ENCODE measurements around the gene POMP.

The POMP gene

GRCh38 chr13:28697441-28697840, 38.5 kb downstream of the POMP start:
- Mint-ChIP-seq H3K9me3 (no peaks in the 10 kb centered on the region), H3K4me1 (no peaks in the 10 kb centered on the region), H3K27me3 (peaks cover 4% of the 10 kb centered on the region), H3K4me3 (no peak overlapping the region), H3K27ac (no peak overlapping the region), H3K36me3 (peaks cover 35% of the 10 kb centered on the region)
- DNase-seq, result no peak
- CTCF ChIA-PET, result no interaction called here

- Mint-ChIP-seq H3K4me3 (no peak overlapping the region), H3K36me3 (peaks cover 41% of the 10 kb centered on the region), H3K27me3 (no peaks in the 10 kb centered on the region), H3K9me3 (no peaks in the 10 kb centered on the region), H3K4me1 (no peaks in the 10 kb centered on the region), H3K27ac (no peak overlapping the region)
- CTCF ChIA-PET, result no interaction called here
- no peak for DNase-seq
Measured at GRCh38 chr13:28699246-28699645, 40.3 kb downstream of the POMP start.

- H3K36me3 Mint-ChIP-seq, result peaks cover 41% of the 10 kb centered on the region
- no peak for DNase-seq
- H3K27me3 Mint-ChIP-seq, result no peaks in the 10 kb centered on the region
- CTCF ChIA-PET, result no interaction called here
- no peaks in the 10 kb centered on the region for H3K9me3 Mint-ChIP-seq
- no peak overlapping the region for H3K27ac Mint-ChIP-seq
- H3K4me3 Mint-ChIP-seq, result no peak overlapping the region
- peaks cover 9% of the 10 kb centered on the region for H3K4me1 Mint-ChIP-seq
Measured at GRCh38 chr13:28704282-28704681, 45.4 kb downstream of the POMP start.

GRCh38 chr13:28704919-28705318, 46.0 kb downstream of the POMP start:
- CTCF ChIA-PET, result no interaction called here
- no peaks in the 10 kb centered on the region for H3K27me3 Mint-ChIP-seq
- H3K36me3 Mint-ChIP-seq, result peaks cover 43% of the 10 kb centered on the region
- H3K9me3 Mint-ChIP-seq, result no peaks in the 10 kb centered on the region
- no peak overlapping the region for H3K4me3 Mint-ChIP-seq
- H3K4me1 Mint-ChIP-seq, result peaks cover 9% of the 10 kb centered on the region
- H3K27ac Mint-ChIP-seq, result no peak overlapping the region
- DNase-seq, result no peak

GRCh38 chr13:28705461-28706083, 46.6 kb downstream of the POMP start:
- H3K4me3 Mint-ChIP-seq, result no peak overlapping the region
- H3K36me3 Mint-ChIP-seq, result peaks cover 42% of the 10 kb centered on the region
- H3K4me1 Mint-ChIP-seq, result peaks cover 9% of the 10 kb centered on the region
- no peaks in the 10 kb centered on the region for H3K27me3 Mint-ChIP-seq
- no peak overlapping the region for H3K27ac Mint-ChIP-seq
- no peaks in the 10 kb centered on the region for H3K9me3 Mint-ChIP-seq
- DNase-seq, result no peak
- CTCF ChIA-PET, result no interaction called here

- H3K4me3 Mint-ChIP-seq, result no peak overlapping the region
- H3K36me3 Mint-ChIP-seq, result peaks cover 33% of the 10 kb centered on the region
- no peaks in the 10 kb centered on the region for H3K27me3 Mint-ChIP-seq
- no peaks in the 10 kb centered on the region for H3K9me3 Mint-ChIP-seq
- CTCF ChIA-PET, result no interaction called here
- no peak for DNase-seq
- H3K4me1 Mint-ChIP-seq, result peaks cover 9% of the 10 kb centered on the region
- H3K27ac Mint-ChIP-seq, result peak overlapping the region; percentile 33
Measured at GRCh38 chr13:28707629-28708427, 48.9 kb downstream of the POMP start.

- Mint-ChIP-seq H3K4me3 (no peak overlapping the region), H3K36me3 (peaks cover 35% of the 10 kb centered on the region), H3K27me3 (no peaks in the 10 kb centered on the region), H3K27ac (no peak overlapping the region), H3K4me1 (peaks cover 9% of the 10 kb centered on the region), H3K9me3 (no peaks in the 10 kb centered on the region)
- DNase-seq, result no peak
- CTCF ChIA-PET, result interaction anchor here (0.6 kb wide), 1 partner anchor 841 kb away, joined by 3 read pairs; no protein-coding TSS in a partner anchor
Measured at GRCh38 chr13:28710161-28710560, 51.2 kb downstream of the POMP start.

- Mint-ChIP-seq H3K4me3 (no peak overlapping the region), H3K9me3 (no peaks in the 10 kb centered on the region), H3K36me3 (peaks cover 31% of the 10 kb centered on the region), H3K4me1 (peaks cover 28% of the 10 kb centered on the region), H3K27me3 (no peaks in the 10 kb centered on the region), H3K27ac (no peak overlapping the region)
- DNase-seq, result no peak
- CTCF ChIA-PET, result no interaction called here
Measured at GRCh38 chr13:28714651-28715050, 55.7 kb downstream of the POMP start.

GRCh38 chr13:28716511-28716910, 57.6 kb downstream of the POMP start:
- Mint-ChIP-seq H3K4me3 (no peak overlapping the region), H3K27ac (no peak overlapping the region), H3K27me3 (no peaks in the 10 kb centered on the region), H3K4me1 (peaks cover 29% of the 10 kb centered on the region), H3K36me3 (peaks cover 25% of the 10 kb centered on the region), H3K9me3 (no peaks in the 10 kb centered on the region)
- DNase-seq, result no peak
- CTCF ChIA-PET, result no interaction called here

GRCh38 chr13:28717170-28717569, 58.2 kb downstream of the POMP start:
- no peaks in the 10 kb centered on the region for H3K27me3 Mint-ChIP-seq
- CTCF ChIA-PET, result no interaction called here
- H3K4me1 Mint-ChIP-seq, result peaks cover 29% of the 10 kb centered on the region
- H3K36me3 Mint-ChIP-seq, result peaks cover 25% of the 10 kb centered on the region
- H3K9me3 Mint-ChIP-seq, result no peaks in the 10 kb centered on the region
- DNase-seq, result no peak
- peak overlapping the region; percentile 89 for H3K4me3 Mint-ChIP-seq
- H3K27ac Mint-ChIP-seq, result peak overlapping the region; percentile 39

- H3K27ac Mint-ChIP-seq, result peak overlapping the region; percentile 90
- H3K27me3 Mint-ChIP-seq, result no peaks in the 10 kb centered on the region
- CTCF ChIA-PET, result interaction anchor here (0.6 kb wide), 1 partner anchor 78 kb away, joined by 3 read pairs; no protein-coding TSS in a partner anchor
- H3K4me1 Mint-ChIP-seq, result peaks cover 29% of the 10 kb centered on the region
- H3K9me3 Mint-ChIP-seq, result no peaks in the 10 kb centered on the region
- H3K4me3 Mint-ChIP-seq, result peak overlapping the region; percentile 89
- peaks cover 22% of the 10 kb centered on the region for H3K36me3 Mint-ChIP-seq
- no peak for DNase-seq
Measured at GRCh38 chr13:28718196-28718542, 59.2 kb downstream of the POMP start.

- Mint-ChIP-seq H3K27ac (peak within 1 kb of the TSS; percentile 90), H3K4me3 (peak within 1 kb of the TSS; percentile 89), H3K36me3 (peaks cover 18% of the 10 kb centered on the region), H3K4me1 (peaks cover 29% of the 10 kb centered on the region), H3K9me3 (no peaks in the 10 kb centered on the region), H3K27me3 (no peaks in the 10 kb centered on the region)
- DNase-seq, result peak; percentile 99
- CTCF ChIA-PET, result interaction anchor here (0.6 kb wide), 1 partner anchor 78 kb away, joined by 3 read pairs; no protein-coding TSS in a partner anchor
Measured at GRCh38 chr13:28718543-28719226, 59.8 kb downstream of the POMP start, which contains the start of gene SLC46A3. SLC46A3 (minus strand) TSS chr13:28718970; CDS start chr13:28717998, 972 bp downstream.

- Mint-ChIP-seq H3K4me1 (peaks cover 29% of the 10 kb centered on the region), H3K27ac (peak overlapping the region; percentile 90), H3K27me3 (peaks cover 4% of the 10 kb centered on the region), H3K9me3 (no peaks in the 10 kb centered on the region), H3K4me3 (peak overlapping the region; percentile 89), H3K36me3 (peaks cover 18% of the 10 kb centered on the region)
- CTCF ChIA-PET, result interaction anchor here (0.6 kb wide), 1 partner anchor 20 kb away, joined by 3 read pairs; no protein-coding TSS in a partner anchor
- no peak for DNase-seq
Measured at GRCh38 chr13:28719227-28720055, 60.5 kb downstream of the POMP start.

- H3K9me3 Mint-ChIP-seq, result no peaks in the 10 kb centered on the region
- no peak overlapping the region for H3K4me3 Mint-ChIP-seq
- no peaks in the 10 kb centered on the region for H3K36me3 Mint-ChIP-seq
- H3K4me1 Mint-ChIP-seq, result peaks cover 9% of the 10 kb centered on the region
- no peak overlapping the region for H3K27ac Mint-ChIP-seq
- CTCF ChIA-PET, result no interaction called here
- peaks cover 20% of the 10 kb centered on the region for H3K27me3 Mint-ChIP-seq
- no peak for DNase-seq
Measured at GRCh38 chr13:28723806-28724205, 64.9 kb downstream of the POMP start.

All from activated naive CD4-positive, alpha-beta T cell treated with anti-CD3 and anti-CD28 coated beads, Interleukin-2, amount 10 ng/mL, durations not matched to agents 7 days and 5 days (primary cell).